Effector memory CD8-positive, alpha-beta T cell (primary cell): Measurements from ENCODE around the gene CAMTA1.
A peak's percentile ranks its signal among the peaks of the same experiment; 100 is the strongest.
"Not testable (repeated sequence)": the region's sequence is repeated elsewhere in the genome, so short reads cannot be mapped to it uniquely, and the experiment has no call there.

ENCODE experiments used
- ATAC-seq: fragments of 150-1000 bp; cut with Tn5 transposase; replicated peaks from 2 replicates; pipeline ENCODE4 v1.10.0; 2021; ENCODE audit warnings: mild to moderate bottlenecking, moderate library complexity
- DNase-seq, 3 experiments: peaks; one replicate each; pipeline ENCODE4 v3.0.0; 2021
- H3K27ac Mint-ChIP-seq, 2 donors: one replicate each; pipeline ENCODE4 v1.8.0; 2022; ENCODE audit warnings: mild to moderate bottlenecking in 2 of 2, mixed read lengths in 2 of 2, moderate library complexity in 2 of 2
- H3K27me3 Mint-ChIP-seq, 2 donors: one replicate each; pipeline ENCODE4 v1.8.0; 2022; ENCODE audit warnings: mixed read lengths in 2 of 2
- H3K36me3 Mint-ChIP-seq: one replicate; pipeline ENCODE4 v1.8.0; 2022; ENCODE audit warnings: mild to moderate bottlenecking, moderate library complexity, mixed read lengths; ENCODE audit not compliant: insufficient read depth
- H3K4me1 Mint-ChIP-seq, 2 donors: one replicate each; pipeline ENCODE4 v1.8.0; 2022; ENCODE audit warnings: low read depth in 2 of 2, mixed read lengths in 2 of 2
- H3K4me3 Mint-ChIP-seq, 2 donors: one replicate each; pipeline ENCODE4 v1.8.0; 2022; ENCODE audit warnings: mild to moderate bottlenecking in 2 of 2, mixed read lengths in 2 of 2, moderate library complexity in 2 of 2
- H3K9me3 Mint-ChIP-seq, 2 donors: one replicate each; pipeline ENCODE4 v1.8.0; 2022; ENCODE audit warnings: mixed read lengths in 2 of 2

The CAMTA1 gene

GRCh38 chr1:7789828-7790227, 1004.6 kb downstream of the CAMTA1 start:
- Mint-ChIP-seq H3K4me3 (no peak overlapping the region), H3K27ac (no peak overlapping the region), H3K9me3 (peaks cover 4 to 7% of the 10 kb centered on the region in 2 donors), H3K36me3 (peaks cover 24% of the 10 kb centered on the region), H3K27me3 (no peaks in the 10 kb centered on the region), H3K4me1 (no peaks in the 10 kb centered on the region)
- ATAC-seq (no peak), DNase-seq (no peak)

DNA sequence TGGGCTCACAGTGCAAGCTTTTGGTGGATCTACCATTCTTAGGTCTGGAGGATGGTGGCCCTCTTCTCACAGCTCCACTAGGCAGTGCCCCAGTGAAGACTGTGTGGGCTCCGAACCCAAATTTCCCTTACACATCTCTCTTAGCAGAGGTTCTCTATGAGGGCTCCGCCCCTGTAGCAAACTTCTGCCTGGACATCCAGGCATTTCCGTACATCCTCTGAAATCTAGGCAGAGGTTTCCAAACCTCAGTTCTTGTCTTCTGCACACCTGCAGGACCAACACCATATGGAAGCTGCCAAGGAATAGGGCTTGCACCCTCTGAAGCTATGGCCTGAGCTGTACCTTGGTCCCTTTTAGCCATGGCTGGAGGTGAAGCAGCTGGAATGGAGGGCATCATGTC, 1005.8 kb downstream of the CAMTA1 start:
- H3K27me3 Mint-ChIP-seq, H3K27ac Mint-ChIP-seq, H3K4me3 Mint-ChIP-seq, H3K4me1 Mint-ChIP-seq, DNase-seq, ATAC-seq, H3K9me3 Mint-ChIP-seq: not testable (repeated sequence)
- peaks cover 17% of the 10 kb centered on the region for H3K36me3 Mint-ChIP-seq

DNA sequence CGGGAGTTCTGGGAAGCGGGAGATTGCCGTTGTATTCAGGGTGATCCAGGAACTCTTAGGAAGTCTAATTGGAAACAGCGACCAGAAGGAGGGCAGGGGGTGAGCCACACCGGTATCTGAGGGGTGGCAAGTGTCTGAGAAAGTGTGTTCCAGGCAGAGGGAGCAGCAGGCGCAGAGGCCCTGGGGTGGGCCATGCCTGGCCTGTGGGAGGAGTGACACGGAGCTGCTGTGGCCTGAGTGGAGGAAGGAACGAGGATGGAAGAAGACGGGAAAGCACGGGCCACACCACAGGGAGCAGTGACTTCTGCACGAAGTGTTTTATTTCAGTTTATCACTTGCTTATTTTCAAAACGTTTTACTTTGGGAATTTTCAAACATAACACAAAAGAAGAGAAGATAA, 1010.2 kb downstream of the CAMTA1 start:
- peaks cover 17% of the 10 kb centered on the region for H3K36me3 Mint-ChIP-seq
- peaks cover 3 to 7% of the 10 kb centered on the region in 2 donors for H3K9me3 Mint-ChIP-seq
- H3K27ac Mint-ChIP-seq: no peak overlapping the region
- H3K4me3 Mint-ChIP-seq: no peak overlapping the region
- no peak for DNase-seq
- no peak for ATAC-seq
- no peaks in the 10 kb centered on the region for H3K4me1 Mint-ChIP-seq
- H3K27me3 Mint-ChIP-seq: no peaks in the 10 kb centered on the region

DNA sequence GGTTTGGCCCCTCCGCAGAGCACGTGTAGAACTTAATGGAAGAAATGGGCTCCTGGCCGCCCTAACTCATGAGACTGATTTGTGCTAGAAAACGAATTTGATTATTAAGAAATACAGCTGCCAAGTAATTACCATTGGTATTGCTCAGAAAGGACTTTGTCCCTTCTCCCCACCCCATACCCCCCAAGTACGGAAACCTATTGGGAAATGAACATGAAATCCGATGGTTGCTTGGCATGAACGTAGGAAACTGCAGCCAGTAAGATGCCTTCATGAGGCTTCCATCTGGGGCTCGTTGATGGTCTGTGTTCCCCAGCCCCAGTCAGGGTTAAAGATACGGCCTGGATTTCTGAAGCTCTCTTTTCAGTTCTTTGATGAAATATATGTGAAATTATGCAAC, 1020.2 kb downstream of the CAMTA1 start:
- peak overlapping the region in 1 of 2 donors; percentile 42 for H3K27ac Mint-ChIP-seq
- no peaks in the 10 kb centered on the region for H3K9me3 Mint-ChIP-seq

DNA sequence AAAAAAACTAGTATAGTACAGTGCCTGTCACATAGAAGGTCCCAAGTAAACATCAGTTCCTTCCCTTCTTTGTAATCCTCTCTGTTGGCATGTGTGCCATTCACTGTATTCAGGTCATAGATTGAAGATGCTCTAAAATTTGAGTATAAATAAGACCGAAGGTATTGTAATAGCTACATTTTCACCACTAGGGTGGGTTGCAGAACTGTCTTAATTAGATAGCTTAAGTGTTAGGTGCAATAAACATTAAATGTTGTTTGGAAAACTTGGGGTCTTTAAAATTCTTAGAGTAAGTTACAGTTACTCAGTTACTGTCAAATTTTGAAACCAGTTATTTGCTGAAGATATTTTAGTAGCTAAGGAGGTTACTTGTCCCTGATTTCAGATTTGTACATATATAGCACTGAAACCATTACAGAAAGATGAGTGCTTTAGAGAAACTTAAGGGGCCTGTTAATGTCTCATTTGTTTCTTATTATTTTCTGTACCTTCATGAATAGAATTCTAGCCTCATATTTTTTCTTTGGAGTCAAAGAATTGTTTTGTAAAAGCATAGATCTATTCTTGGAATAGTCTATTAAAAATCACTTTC, 1023.1 kb downstream of the CAMTA1 start:
- H3K9me3 Mint-ChIP-seq: peaks cover 4 to 7% of the 10 kb centered on the region in 2 donors
- peaks cover 30% of the 10 kb centered on the region for H3K36me3 Mint-ChIP-seq
- ATAC-seq (peak; percentile 61), DNase-seq (no peak)
- H3K4me1 Mint-ChIP-seq: no peaks in the 10 kb centered on the region
- H3K27me3 Mint-ChIP-seq: no peaks in the 10 kb centered on the region
- no peak overlapping the region for H3K27ac Mint-ChIP-seq
- H3K4me3 Mint-ChIP-seq: no peak overlapping the region

More for the DNA sequence above, 1020.2 kb downstream of the CAMTA1 start:
- no peak overlapping the region for H3K4me3 Mint-ChIP-seq
- DNase-seq (no peak), ATAC-seq (no peak)
- no peaks in the 10 kb centered on the region for H3K27me3 Mint-ChIP-seq
- H3K4me1 Mint-ChIP-seq: no peaks in the 10 kb centered on the region
- H3K36me3 Mint-ChIP-seq: peaks cover 41% of the 10 kb centered on the region

- H3K4me3 Mint-ChIP-seq: no peak overlapping the region
- no peaks in the 10 kb centered on the region for H3K4me1 Mint-ChIP-seq
- H3K9me3 Mint-ChIP-seq: peaks cover 5 to 16% of the 10 kb centered on the region in 2 donors
- DNase-seq (no peak), ATAC-seq (no peak)
- H3K27ac Mint-ChIP-seq: no peak overlapping the region
- peaks cover 18% of the 10 kb centered on the region for H3K36me3 Mint-ChIP-seq
- no peaks in the 10 kb centered on the region for H3K27me3 Mint-ChIP-seq
These were observed 1024.5 kb downstream of the CAMTA1 start for GRCh38 chr1:7809742-7810141.

- Mint-ChIP-seq H3K9me3 (peaks cover 5 to 16% of the 10 kb centered on the region in 2 donors), H3K27me3 (no peaks in the 10 kb centered on the region), H3K36me3 (peaks cover 12% of the 10 kb centered on the region), H3K27ac (no peak overlapping the region), H3K4me1 (no peaks in the 10 kb centered on the region), H3K4me3 (no peak overlapping the region)
- ATAC-seq (no peak), DNase-seq (no peak)
These were observed 1025.1 kb downstream of the CAMTA1 start for GRCh38 chr1:7810395-7810794.

DNA sequence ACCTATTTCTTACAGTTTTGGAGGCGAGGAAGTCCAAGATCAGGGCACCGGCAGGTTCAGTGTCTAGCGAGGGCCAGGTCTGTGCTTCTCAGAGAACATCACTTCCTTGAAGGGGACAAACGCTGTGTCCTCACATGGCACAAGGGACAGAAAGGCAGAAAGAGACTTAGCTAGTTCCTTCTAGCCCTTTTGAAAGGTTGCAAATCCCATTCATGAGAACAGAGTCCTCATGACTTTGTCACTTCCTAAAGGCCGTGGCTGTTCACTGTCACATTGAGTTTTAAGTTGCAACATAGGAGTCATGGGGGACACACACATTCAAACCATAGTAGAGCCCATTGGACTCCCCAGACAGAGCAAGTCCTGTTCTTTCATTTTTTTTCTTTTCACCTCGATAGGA, 1026.2 kb downstream of the CAMTA1 start:
- Mint-ChIP-seq H3K27ac (no peak overlapping the region), H3K4me1 (peaks cover 2 to 5% of the 10 kb centered on the region in 2 donors), H3K27me3 (no peaks in the 10 kb centered on the region), H3K4me3 (no peak overlapping the region), H3K9me3 (peaks cover 5 to 16% of the 10 kb centered on the region in 2 donors), H3K36me3 (peaks cover 12% of the 10 kb centered on the region)
- no peak for ATAC-seq
- DNase-seq: no peak

DNA sequence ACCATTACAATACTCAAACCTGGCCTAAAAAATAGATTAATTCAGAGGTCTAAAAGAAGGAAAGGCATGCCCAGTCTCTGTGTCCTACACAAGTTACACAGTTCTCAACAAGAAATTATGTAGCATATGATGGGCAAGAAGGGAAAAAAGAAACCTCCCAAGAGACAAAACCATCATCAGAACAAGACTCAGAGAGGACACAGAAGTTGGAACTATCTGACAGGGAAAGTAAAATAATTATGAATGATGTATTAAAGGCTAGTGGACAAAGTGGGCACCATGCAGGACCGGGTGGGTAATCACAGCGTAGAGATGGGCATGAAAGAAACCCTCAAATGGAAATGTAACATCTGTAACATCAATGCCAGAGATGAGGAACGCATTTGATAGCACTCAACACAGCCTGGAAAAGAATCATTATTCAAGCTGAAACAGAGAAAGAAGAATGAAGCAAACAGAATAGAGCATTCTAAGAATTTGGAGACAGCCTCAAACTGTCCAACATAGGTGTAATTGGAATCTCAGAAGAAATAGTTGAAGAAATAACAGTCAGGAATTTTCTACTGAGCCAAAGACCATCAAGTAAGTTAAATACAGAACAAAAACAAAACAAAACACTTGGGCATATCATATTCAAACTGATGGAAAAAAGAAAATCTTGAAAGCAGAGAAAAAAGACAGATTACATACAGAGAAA, 1028.6 kb downstream of the CAMTA1 start:
- ATAC-seq: no peak
- Mint-ChIP-seq H3K27ac (no peak overlapping the region), H3K4me1 (peaks cover 2 to 5% of the 10 kb centered on the region in 2 donors), H3K4me3 (no peak overlapping the region), H3K9me3 (peaks cover 5 to 16% of the 10 kb centered on the region in 2 donors), H3K36me3 (peaks cover 12% of the 10 kb centered on the region), H3K27me3 (no peaks in the 10 kb centered on the region)
- DNase-seq: no peak
